ENCODE measurements around the gene SPRED3. TPM values are rescaled to one million over a fixed set of nuclear protein-coding genes. Genes with fewer than 3 reads are reported as not detected.
"Not testable (repeated sequence)": the region's sequence is repeated elsewhere in the genome, so short reads cannot be mapped to it uniquely, and the experiment has no call there.

SPRED3 gene, protein sequence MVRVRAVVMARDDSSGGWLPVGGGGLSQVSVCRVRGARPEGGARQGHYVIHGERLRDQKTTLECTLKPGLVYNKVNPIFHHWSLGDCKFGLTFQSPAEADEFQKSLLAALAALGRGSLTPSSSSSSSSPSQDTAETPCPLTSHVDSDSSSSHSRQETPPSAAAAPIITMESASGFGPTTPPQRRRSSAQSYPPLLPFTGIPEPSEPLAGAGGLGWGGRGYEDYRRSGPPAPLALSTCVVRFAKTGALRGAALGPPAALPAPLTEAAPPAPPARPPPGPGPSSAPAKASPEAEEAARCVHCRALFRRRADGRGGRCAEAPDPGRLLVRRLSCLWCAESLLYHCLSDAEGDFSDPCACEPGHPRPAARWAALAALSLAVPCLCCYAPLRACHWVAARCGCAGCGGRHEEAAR
- 1 to 10 TPM in 2 of 4 donors, under 1 TPM in 2; 0.44 to 7.1 (median 0.96) TPM for total RNA-seq

DNA sequence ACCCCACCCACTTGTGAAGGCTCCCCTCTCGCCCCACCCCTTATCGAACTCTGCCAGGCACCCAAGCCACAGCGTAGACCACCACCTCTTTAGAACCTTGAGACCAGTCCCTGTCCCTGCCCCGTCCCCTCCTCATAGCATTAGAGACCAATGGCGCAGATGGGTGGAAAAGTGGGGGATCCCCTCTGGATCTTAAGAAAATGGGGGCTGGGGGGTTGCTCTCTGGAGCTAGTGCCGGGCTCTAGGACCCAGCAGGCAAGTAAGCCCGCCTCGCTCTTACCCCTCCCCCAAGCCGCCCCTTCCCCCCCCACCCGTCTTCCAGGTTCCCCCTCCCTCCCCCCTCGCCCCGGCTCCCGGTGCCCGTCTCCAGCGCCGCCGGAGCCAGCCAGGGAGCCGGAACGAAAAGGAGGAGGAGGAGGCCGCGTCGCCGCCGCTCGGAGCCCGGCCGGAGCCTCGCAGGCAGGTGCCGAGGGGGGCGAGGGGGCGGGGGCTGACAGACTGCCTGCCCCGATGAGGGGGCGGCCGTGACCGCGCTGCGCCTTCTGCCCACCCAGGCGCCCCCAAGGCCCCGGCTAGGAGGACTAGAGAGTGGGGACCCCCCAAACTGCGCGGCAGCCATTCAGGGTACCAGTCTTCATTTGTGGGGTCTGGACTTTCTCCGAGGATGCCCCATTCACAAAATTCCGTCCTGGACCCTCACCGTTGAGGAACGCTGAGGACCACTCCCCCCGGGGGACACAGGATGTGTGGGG, at the start of gene SPRED3:
Gene SPRED3, plus strand, starts transcription at position 349 of the 752 bp plus-strand sequence. CDS start 1,606 bp downstream, outside the sequence.
- H3K4me3 ChIP-seq (replicated peaks in 1 of 3) = peak within 1 kb of the TSS; percentile 14 to 71 (median 16)
- DNase-seq = peak; percentile 71 to 82
- peaks cover under 1 to 3% of the 10 kb centered on the region in 2 donors for H3K36me3 ChIP-seq
- intact Hi-C loops (cut with DNase I) = no loop called here
- no peaks in the 10 kb centered on the region for H3K9me3 ChIP-seq
- H3K27ac ChIP-seq = peak within 1 kb of the TSS; percentile 68 to 84 (median 80)
- H3K27me3 ChIP-seq = no peaks in the 10 kb centered on the region
- no peak for TF ChIP-seq POLR2A (IDR thresholded peaks at IDR 0.05)
- TF ChIP-seq, protein P1, sequence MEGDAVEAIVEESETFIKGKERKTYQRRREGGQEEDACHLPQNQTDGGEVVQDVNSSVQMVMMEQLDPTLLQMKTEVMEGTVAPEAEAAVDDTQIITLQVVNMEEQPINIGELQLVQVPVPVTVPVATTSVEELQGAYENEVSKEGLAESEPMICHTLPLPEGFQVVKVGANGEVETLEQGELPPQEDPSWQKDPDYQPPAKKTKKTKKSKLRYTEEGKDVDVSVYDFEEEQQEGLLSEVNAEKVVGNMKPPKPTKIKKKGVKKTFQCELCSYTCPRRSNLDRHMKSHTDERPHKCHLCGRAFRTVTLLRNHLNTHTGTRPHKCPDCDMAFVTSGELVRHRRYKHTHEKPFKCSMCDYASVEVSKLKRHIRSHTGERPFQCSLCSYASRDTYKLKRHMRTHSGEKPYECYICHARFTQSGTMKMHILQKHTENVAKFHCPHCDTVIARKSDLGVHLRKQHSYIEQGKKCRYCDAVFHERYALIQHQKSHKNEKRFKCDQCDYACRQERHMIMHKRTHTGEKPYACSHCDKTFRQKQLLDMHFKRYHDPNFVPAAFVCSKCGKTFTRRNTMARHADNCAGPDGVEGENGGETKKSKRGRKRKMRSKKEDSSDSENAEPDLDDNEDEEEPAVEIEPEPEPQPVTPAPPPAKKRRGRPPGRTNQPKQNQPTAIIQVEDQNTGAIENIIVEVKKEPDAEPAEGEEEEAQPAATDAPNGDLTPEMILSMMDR (IDR thresholded peaks at IDR 0.05) = no peak
- peaks cover 26% of the 10 kb centered on the region in 2 donors for H3K4me1 ChIP-seq
- WGBS, 2 donors = 1 to 2% methylated on average over 8 to 15 of the region's 46 CpGs

DNA sequence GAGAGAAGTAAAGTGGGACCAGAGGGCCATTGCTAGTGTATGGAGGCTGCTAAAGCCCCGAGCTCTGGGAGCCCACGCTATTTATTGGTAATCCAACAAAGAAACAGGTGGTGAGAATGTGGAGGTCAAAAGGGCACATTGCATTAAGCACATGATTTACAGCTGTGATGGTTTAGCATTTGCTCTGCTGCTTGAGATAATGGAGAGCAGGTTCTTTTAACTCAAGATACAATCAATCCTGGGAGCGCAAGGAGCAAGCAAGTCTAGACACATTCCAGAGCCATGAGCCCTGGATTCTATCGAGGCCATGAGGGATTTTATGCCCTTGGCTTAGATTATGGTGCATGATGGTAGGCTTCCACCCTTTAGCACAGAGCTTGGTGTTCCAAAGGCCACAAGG, 49.5 kb upstream of the SPRED3 start:
- DNase-seq; H3K27me3 ChIP-seq; H3K36me3 ChIP-seq; H3K4me3 ChIP-seq (replicated peaks in 1 of 3); H3K27ac ChIP-seq; H3K9me3 ChIP-seq: not testable (repeated sequence)
- WGBS, 2 donors = 64 to 80% methylated on average over 4 of the region's 4 CpGs
- intact Hi-C loops (cut with DNase I) = loop anchor here (5.0 kb wide), 1 partner anchor 33 kb away; the partner anchor contains the start of gene PSMD8
- peaks cover 9 to 15% of the 10 kb centered on the region in 2 donors for H3K4me1 ChIP-seq

DNA sequence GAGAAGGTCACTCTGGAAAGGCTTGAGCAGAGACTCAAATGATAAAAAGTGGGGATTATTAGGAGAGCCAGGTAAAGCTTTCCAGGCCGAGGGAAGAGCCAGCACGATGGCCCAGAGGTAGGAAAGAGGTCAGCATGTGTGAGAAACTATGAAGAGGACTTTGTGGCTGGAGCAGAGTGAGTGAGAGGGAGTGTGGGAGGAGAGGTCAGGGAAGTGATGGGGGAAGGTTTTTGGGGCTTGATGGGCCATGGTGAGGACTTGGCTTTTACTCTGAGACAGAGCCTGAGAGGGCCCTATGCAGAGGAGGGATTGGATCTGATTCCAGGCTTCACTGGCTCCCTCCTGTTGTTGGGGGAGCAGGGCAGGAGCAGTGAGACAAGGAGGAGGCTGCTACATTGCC, 47.6 kb upstream of the SPRED3 start:
- Histone ChIP-seq H3K36me3 (no peaks in the 10 kb centered on the region), H3K4me1 (peaks cover 9 to 15% of the 10 kb centered on the region in 2 donors), H3K27ac (no peak overlapping the region), H3K4me3 (replicated peaks in 1 of 3) (no peak overlapping the region), H3K27me3 (no peaks in the 10 kb centered on the region), H3K9me3 (no peaks in the 10 kb centered on the region)
- intact Hi-C loops (cut with DNase I) = no loop called here
- TF ChIP-seq, protein P1 (IDR thresholded peaks at IDR 0.05) = no peak
- TF ChIP-seq POLR2A (IDR thresholded peaks at IDR 0.05) = no peak
- 90% methylated on average over 2 of the region's 2 CpGs for WGBS, 2 donors
- DNase-seq = no peak

DNA sequence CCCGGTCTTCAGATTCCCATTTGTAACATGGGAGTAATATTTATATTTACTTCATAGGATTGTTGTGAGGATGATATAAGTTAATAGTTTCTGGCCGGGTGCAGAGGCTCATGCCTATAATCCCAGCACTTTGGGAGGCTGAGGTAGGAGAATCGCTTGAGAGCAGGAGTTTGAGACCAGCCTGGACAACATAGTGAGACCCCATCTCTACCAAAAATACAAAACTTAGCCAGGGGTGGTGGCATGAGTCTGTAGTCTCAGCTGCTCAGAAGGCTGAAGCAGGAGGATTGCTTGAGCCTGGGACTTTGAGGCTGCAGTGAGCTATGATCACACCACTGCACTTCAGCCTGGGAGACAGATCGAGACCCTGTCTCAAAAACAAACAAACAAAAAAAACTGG, 41.7 kb upstream of the SPRED3 start:
- WGBS, 2 donors = 79 to 89% methylated on average over 4 of the region's 4 CpGs
- intact Hi-C loops (cut with DNase I) = no loop called here
- DNase-seq = no peak
- Histone ChIP-seq H3K9me3 (no peaks in the 10 kb centered on the region), H3K27ac (no peak overlapping the region), H3K27me3 (no peaks in the 10 kb centered on the region), H3K36me3 (no peaks in the 10 kb centered on the region), H3K4me1 (no peaks in the 10 kb centered on the region), H3K4me3 (replicated peaks in 1 of 3) (no peak overlapping the region)
- no peak for TF ChIP-seq POLR2A (IDR thresholded peaks at IDR 0.05)
- TF ChIP-seq, protein P1 (IDR thresholded peaks at IDR 0.05) = no peak

DNA sequence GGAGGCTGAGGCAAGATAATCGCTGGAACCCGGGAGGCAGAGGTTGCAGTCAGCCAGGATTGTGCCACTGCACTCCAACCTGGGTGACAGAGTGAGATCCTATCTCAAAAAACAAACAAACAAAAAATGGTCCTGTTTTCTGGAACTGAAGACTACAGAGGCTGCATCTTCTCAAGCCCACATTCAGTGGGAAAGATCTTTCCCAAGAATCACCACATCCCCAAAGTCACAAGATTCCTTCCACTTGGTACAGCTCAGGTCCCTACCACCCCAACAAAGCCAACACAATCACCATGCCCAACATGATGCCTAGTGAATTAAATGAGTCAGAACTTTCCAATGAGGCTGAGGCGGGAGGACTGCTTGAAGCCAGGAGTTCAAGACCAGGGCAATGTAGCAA, 37.6 kb upstream of the SPRED3 start:
- H3K4me1 ChIP-seq = no peaks in the 10 kb centered on the region
- H3K27me3 ChIP-seq = no peaks in the 10 kb centered on the region
- H3K4me3 ChIP-seq (replicated peaks in 1 of 3) = no peak overlapping the region
- 65% methylated on average over 3 of the region's 3 CpGs for WGBS, 2 donors
- H3K9me3 ChIP-seq = no peaks in the 10 kb centered on the region
- H3K27ac ChIP-seq = no peak overlapping the region
- DNase-seq = no peak
- H3K36me3 ChIP-seq = no peaks in the 10 kb centered on the region
- intact Hi-C loops (cut with DNase I) = no loop called here
- TF ChIP-seq, protein P1 (IDR thresholded peaks at IDR 0.05) = no peak
- no peak for TF ChIP-seq POLR2A (IDR thresholded peaks at IDR 0.05)

Data from thyroid gland (tissue), 4 donors.